Panc1 (cell line): ENCODE measurements around the gene SYNGR4. TPM values are rescaled to one million over a fixed set of nuclear protein-coding genes. Genes with fewer than 3 reads are reported as not detected.

Experiments used
- ATAC-seq: fragments of 200-7000 bp; cut with Tn5 transposase; 2 replicates; pipeline ENCODE4 v1.9.1; 2020; ENCODE audit warnings: mild to moderate bottlenecking, moderate library complexity
- BruUV-seq: library from RNA; stranded (reverse); fragments of 400-500 nt; replicated peaks from 2 replicates; lab custom pipeline; 2021; lab: Mats Ljungman, UMichigan
- CTCF ChIA-PET: fragments of 300-600 bp; sonication (Branson Sonifier 250); formaldehyde crosslinking; loops from one replicate; lab custom pipeline; 2022; ENCODE audit warnings: antibody characterized with exemption; lab: Charles Lee
- POLR2A ChIA-PET: fragments of 300-600 bp; sonication (Branson Sonifier 250); formaldehyde crosslinking; loops from one replicate; lab custom pipeline; 2022; ENCODE audit warnings: antibody characterized with exemption; lab: Charles Lee
- DNase-seq: peaks from one replicate; pipeline ENCODE4 v3.0.0-alpha.2; 2010; ENCODE audit warnings: low read depth, low spot score
- H3K27ac ChIP-seq: 2 replicates; pipeline ENCODE4 v1.5.1; 2011; ENCODE audit warnings: mild to moderate bottlenecking, low read length, inconsistent platforms
- H3K27me3 ChIP-seq: fragments of 200-500 bp; sonication (Bioruptor generic); 2 replicates; pipeline ENCODE4 v1.6.0; 2014; ENCODE audit warnings: low read length, inconsistent platforms; ENCODE audit not compliant: control insufficient read depth, insufficient read depth
- H3K36me3 ChIP-seq: fragments of 200-500 bp; sonication (Bioruptor generic); 2 replicates; pipeline ENCODE4 v1.5.1; 2014; ENCODE audit warnings: inconsistent platforms, mild to moderate bottlenecking, low read length, moderate library complexity; ENCODE audit not compliant: control insufficient read depth, insufficient read depth
- H3K4me1 ChIP-seq: 2 replicates; pipeline ENCODE4 v1.5.1; 2011; ENCODE audit warnings: inconsistent platforms, mild to moderate bottlenecking, low read length, moderate library complexity; ENCODE audit not compliant: control insufficient read depth, insufficient read depth
- H3K4me3 ChIP-seq, 2 experiments: 2 replicates each; pipeline ENCODE4 v1.5.1; 2011 to 2012; ENCODE audit warnings: low read depth in 2 of 2, low read length in 2 of 2, mild to moderate bottlenecking in 2 of 2, inconsistent platforms in 1 of 2, moderate library complexity in 1 of 2
- H3K9me3 ChIP-seq: fragments of 200-500 bp; sonication (Bioruptor generic); 2 replicates; pipeline ENCODE4 v1.5.1; 2014; ENCODE audit warnings: low read depth, mild to moderate bottlenecking, inconsistent platforms, low read length, moderate library complexity; ENCODE audit not compliant: control insufficient read depth, insufficient read depth
- POLR2AphosphoS5 ChIP-seq: IDR thresholded peaks from 2 replicates; pipeline ENCODE4 v1.6.1; 2012; ENCODE audit warnings: mild to moderate bottlenecking, low read depth, low read length, moderate library complexity
- SIN3A ChIP-seq: IDR thresholded peaks from 2 replicates; pipeline ENCODE4 v1.6.1; 2012; ENCODE audit warnings: low read depth, mild to moderate bottlenecking, low read length, moderate library complexity, borderline replicate concordance; ENCODE audit not compliant: insufficient read depth
- TCF7L2 ChIP-seq: IDR thresholded peaks from 2 replicates; pipeline ENCODE4 v1.6.1; 2011; ENCODE audit warnings: mild to moderate bottlenecking, low read depth, low read length, inconsistent platforms
- in situ Hi-C: cut with HindIII; loops from 2 replicates; pipeline ENCODE4 v1.10.0; 2016; ENCODE audit warnings: low sequenced_read_pairs, low pct_unique_long_range_greater_than_20kb
- intact Hi-C: fragments of 100-400 bp; cut with micrococcal nuclease; formaldehyde crosslinking; loops from one replicate; pipeline ENCODE4 v1.10.0; 2022; ENCODE audit not compliant: unreplicated experiment
- total RNA-seq: library from RNA; stranded (reverse); gene quantifications from one replicate; pipeline ENCODE4 v1.2.1, GENCODE V29; 2021; ENCODE audit not compliant: unreplicated experiment
- TF ChIP-seq, protein P1 (sequence below), 2 experiments: IDR thresholded peaks; 2 replicates each; pipeline ENCODE4 v1.6.1; 2011 to 2012; ENCODE audit warnings: low read depth in 2 of 2, control low read depth in 1 of 2, low read length in 1 of 2, mild to moderate bottlenecking in 1 of 2, moderate library complexity in 1 of 2; ENCODE audit not compliant: insufficient read depth in 1 of 2
- TF ChIP-seq, protein P2 (sequence below): fragments of 450-650 bp; IDR thresholded peaks from 2 replicates; pipeline ENCODE4 v1.5.1; 2017; ENCODE audit warnings: mild to moderate bottlenecking

SYNGR4 gene
- total RNA-seq, 1 experiment from 2014 or later = 0.39 TPM

DNA sequence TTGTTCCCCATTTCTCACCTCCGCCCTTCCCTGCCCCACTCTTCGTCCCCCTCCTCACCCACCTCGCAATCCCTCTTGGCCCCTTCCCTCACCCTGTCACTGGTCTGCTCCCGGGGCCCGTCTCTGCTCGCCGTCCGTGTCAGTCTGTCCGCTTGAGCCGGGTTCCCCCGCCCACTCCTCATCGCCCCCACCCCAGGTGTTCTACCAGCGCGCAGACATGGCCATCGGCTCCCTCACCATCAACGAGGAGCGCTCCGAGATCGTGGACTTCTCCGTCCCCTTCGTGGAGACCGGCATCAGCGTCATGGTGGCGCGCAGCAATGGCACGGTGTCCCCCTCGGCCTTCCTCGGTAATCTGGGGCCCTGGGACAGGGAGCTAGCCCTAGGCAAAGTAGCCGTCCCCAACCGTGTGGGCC is 51.6 kb downstream of the SYNGR4 start:
- no TSS peak for BruUV-seq
- in situ Hi-C loops (no loop called here), intact Hi-C loops (no loop called here)
- Histone ChIP-seq H3K36me3 (no peaks in the 10 kb centered on the region), H3K27me3 (no peaks in the 10 kb centered on the region), H3K27ac (no peak overlapping the region), H3K9me3 (no peaks in the 10 kb centered on the region), H3K4me1 (no peaks in the 10 kb centered on the region), H3K4me3 (no peak overlapping the region)
- no peak for DNase-seq
- no peak for ATAC-seq
- ChIA-PET POLR2A (no interaction called here), CTCF (no interaction called here)
- TF ChIP-seq, protein P1, sequence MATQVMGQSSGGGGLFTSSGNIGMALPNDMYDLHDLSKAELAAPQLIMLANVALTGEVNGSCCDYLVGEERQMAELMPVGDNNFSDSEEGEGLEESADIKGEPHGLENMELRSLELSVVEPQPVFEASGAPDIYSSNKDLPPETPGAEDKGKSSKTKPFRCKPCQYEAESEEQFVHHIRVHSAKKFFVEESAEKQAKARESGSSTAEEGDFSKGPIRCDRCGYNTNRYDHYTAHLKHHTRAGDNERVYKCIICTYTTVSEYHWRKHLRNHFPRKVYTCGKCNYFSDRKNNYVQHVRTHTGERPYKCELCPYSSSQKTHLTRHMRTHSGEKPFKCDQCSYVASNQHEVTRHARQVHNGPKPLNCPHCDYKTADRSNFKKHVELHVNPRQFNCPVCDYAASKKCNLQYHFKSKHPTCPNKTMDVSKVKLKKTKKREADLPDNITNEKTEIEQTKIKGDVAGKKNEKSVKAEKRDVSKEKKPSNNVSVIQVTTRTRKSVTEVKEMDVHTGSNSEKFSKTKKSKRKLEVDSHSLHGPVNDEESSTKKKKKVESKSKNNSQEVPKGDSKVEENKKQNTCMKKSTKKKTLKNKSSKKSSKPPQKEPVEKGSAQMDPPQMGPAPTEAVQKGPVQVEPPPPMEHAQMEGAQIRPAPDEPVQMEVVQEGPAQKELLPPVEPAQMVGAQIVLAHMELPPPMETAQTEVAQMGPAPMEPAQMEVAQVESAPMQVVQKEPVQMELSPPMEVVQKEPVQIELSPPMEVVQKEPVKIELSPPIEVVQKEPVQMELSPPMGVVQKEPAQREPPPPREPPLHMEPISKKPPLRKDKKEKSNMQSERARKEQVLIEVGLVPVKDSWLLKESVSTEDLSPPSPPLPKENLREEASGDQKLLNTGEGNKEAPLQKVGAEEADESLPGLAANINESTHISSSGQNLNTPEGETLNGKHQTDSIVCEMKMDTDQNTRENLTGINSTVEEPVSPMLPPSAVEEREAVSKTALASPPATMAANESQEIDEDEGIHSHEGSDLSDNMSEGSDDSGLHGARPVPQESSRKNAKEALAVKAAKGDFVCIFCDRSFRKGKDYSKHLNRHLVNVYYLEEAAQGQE (IDR thresholded peaks at IDR 0.05; ENCODE audit: insufficient read depth in 1 of 2, low read depth in 2 of 2, low read length in 1 of 2) = no peak
- TF ChIP-seq SIN3A (no peak), TCF7L2 (no peak)
- TF ChIP-seq, protein P2, sequence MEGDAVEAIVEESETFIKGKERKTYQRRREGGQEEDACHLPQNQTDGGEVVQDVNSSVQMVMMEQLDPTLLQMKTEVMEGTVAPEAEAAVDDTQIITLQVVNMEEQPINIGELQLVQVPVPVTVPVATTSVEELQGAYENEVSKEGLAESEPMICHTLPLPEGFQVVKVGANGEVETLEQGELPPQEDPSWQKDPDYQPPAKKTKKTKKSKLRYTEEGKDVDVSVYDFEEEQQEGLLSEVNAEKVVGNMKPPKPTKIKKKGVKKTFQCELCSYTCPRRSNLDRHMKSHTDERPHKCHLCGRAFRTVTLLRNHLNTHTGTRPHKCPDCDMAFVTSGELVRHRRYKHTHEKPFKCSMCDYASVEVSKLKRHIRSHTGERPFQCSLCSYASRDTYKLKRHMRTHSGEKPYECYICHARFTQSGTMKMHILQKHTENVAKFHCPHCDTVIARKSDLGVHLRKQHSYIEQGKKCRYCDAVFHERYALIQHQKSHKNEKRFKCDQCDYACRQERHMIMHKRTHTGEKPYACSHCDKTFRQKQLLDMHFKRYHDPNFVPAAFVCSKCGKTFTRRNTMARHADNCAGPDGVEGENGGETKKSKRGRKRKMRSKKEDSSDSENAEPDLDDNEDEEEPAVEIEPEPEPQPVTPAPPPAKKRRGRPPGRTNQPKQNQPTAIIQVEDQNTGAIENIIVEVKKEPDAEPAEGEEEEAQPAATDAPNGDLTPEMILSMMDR = no peak

DNA sequence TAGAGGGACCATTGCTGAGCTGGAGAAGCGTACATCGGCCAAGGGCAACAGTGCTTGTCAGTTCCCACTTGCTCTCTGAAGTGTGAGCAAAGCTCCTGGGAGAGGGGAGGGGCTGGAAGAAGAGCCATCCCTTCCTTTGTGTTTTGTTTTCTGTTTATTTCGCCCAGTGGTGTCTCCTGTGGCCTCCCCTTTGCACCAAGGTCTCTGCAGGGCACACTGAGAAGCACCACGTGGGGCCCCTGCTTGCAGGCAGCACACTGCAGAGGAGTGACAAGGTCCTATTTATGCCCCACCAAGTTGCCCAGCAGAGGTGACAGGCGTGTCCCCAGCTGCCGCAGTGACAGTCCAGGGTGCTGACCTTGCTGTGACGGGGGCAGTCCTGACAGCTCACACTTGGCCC is 53.3 kb downstream of the SYNGR4 start:
- TF ChIP-seq, protein P2 = no peak
- TF ChIP-seq POLR2AphosphoS5 = no peak
- no peak for TF ChIP-seq TCF7L2
- no peak for TF ChIP-seq SIN3A
- TF ChIP-seq, protein P1 (IDR thresholded peaks at IDR 0.05; ENCODE audit: insufficient read depth in 1 of 2, low read depth in 2 of 2, low read length in 1 of 2) = no peak
- CTCF ChIA-PET = no interaction called here
- in situ Hi-C loops = no loop called here

More for the DNA sequence above, 53.3 kb downstream of the SYNGR4 start:
- no peaks in the 10 kb centered on the region for H3K4me1 ChIP-seq
- intact Hi-C loops = no loop called here
- no peaks in the 10 kb centered on the region for H3K27me3 ChIP-seq
- DNase-seq (no peak), ATAC-seq (no peak)
- H3K27ac ChIP-seq = no peak overlapping the region
- no peaks in the 10 kb centered on the region for H3K36me3 ChIP-seq
- H3K9me3 ChIP-seq = no peaks in the 10 kb centered on the region
- BruUV-seq = no TSS peak
- H3K4me3 ChIP-seq = no peak overlapping the region
- POLR2A ChIA-PET = no interaction called here
